H54 (cell line): Measurements from ENCODE around the gene NFKBIE.
"Not testable (repeated sequence)": the region's sequence is repeated elsewhere in the genome, so short reads cannot be mapped to it uniquely, and the experiment has no call there.

Experiments used
- DNase-seq: peaks from one replicate; pipeline ENCODE4 v3.0.0; 2011; ENCODE audit warnings: low spot score, mixed read lengths; ENCODE audit not compliant: insufficient read length
- FAIRE-seq: peaks from 3 replicates; lab custom pipeline; 2011; peaks lifted over from hg19 to GRCh38; lab: Jason Lieb, UNC
- POLR2A ChIP-seq: IDR thresholded peaks from 2 replicates; pipeline ENCODE4 v1.6.1; 2011; ENCODE audit warnings: low read depth, mild to moderate bottlenecking, low read length

NFKBIE gene

GRCh38 chr6:44245391-44245911, 19.9 kb downstream of the NFKBIE start:
- no peak for TF ChIP-seq POLR2A
- DNase-seq (no peak), FAIRE-seq (no peak)

GRCh38 chr6:44243345-44243744, 22.0 kb downstream of the NFKBIE start:
- FAIRE-seq (no peak), DNase-seq (no peak)
- TF ChIP-seq POLR2A = no peak

GRCh38 chr6:44238687-44239350, 26.5 kb downstream of the NFKBIE start:
- DNase-seq (no peak), FAIRE-seq (no peak)
- no peak for TF ChIP-seq POLR2A

- DNase-seq (peak; percentile 92), FAIRE-seq (no peak)
- no peak for TF ChIP-seq POLR2A
These were observed 27.4 kb downstream of the NFKBIE start for GRCh38 chr6:44237813-44238433.

- peak; percentile 92 for FAIRE-seq
- peak; percentile 99 for DNase-seq
- peak; percentile 71 for TF ChIP-seq POLR2A
These were observed 28.1 kb downstream of the NFKBIE start for GRCh38 chr6:44237021-44237812.

GRCh38 chr6:44235891-44236516, 29.3 kb downstream of the NFKBIE start:
- DNase-seq (no peak), FAIRE-seq (no peak)
- TF ChIP-seq POLR2A = no peak

GRCh38 chr6:44235269-44235668, 30.1 kb downstream of the NFKBIE start:
- no peak for DNase-seq
- TF ChIP-seq POLR2A = no peak
- FAIRE-seq = no peak

- DNase-seq (peak; percentile 87), FAIRE-seq (no peak)
- no peak for TF ChIP-seq POLR2A
These were observed 31.0 kb downstream of the NFKBIE start for GRCh38 chr6:44234101-44235025.

GRCh38 chr6:44233567-44234100, 31.7 kb downstream of the NFKBIE start:
- FAIRE-seq = no peak
- DNase-seq = no peak
- no peak for TF ChIP-seq POLR2A

- no peak for FAIRE-seq
- TF ChIP-seq POLR2A = no peak
- no peak for DNase-seq
These were observed 32.4 kb downstream of the NFKBIE start for GRCh38 chr6:44232676-44233566.

GRCh38 chr6:44231426-44231825, 33.9 kb downstream of the NFKBIE start:
- not testable (repeated sequence) for DNase-seq, FAIRE-seq
